Epithelial cell of esophagus (primary cell): ENCODE measurements around the gene DPH6.

Experiments
- DNase-seq: peaks from one replicate; pipeline ENCODE4 v3.0.0; 2010; ENCODE audit warnings: low read depth
- H3K4me3 ChIP-seq: 2 replicates; pipeline ENCODE4 v1.5.1; 2011; ENCODE audit warnings: mild to moderate bottlenecking, low read length, control low read depth
- CTCF ChIP-seq: IDR thresholded peaks from 2 replicates; pipeline ENCODE4 v1.5.1; 2011; ENCODE audit warnings: low read depth, mild to moderate bottlenecking, low read length, control low read depth, inconsistent platforms; ENCODE audit not compliant: insufficient read depth; ENCODE audit errors: missing control alignments

DPH6 gene

GRCh38 chr15:35460616-35461015, 85.3 kb downstream of the DPH6 start:
- H3K4me3 ChIP-seq = no peak overlapping the region
- TF ChIP-seq CTCF = no peak
- DNase-seq = peak; percentile 83

GRCh38 chr15:35458176-35458856, 87.6 kb downstream of the DPH6 start:
- DNase-seq = peak; percentile 66
- H3K4me3 ChIP-seq = no peak overlapping the region
- TF ChIP-seq CTCF = no peak

- no peak for DNase-seq
- no peak for TF ChIP-seq CTCF
- no peak overlapping the region for H3K4me3 ChIP-seq
Observed at GRCh38 chr15:35455201-35455600, 90.8 kb downstream of the DPH6 start.

- no peak overlapping the region for H3K4me3 ChIP-seq
- no peak for TF ChIP-seq CTCF
- peak; percentile 88 for DNase-seq
Observed at GRCh38 chr15:35450492-35450891, 95.5 kb downstream of the DPH6 start.

GRCh38 chr15:35448294-35448693, 97.7 kb downstream of the DPH6 start:
- TF ChIP-seq CTCF = no peak
- DNase-seq = peak; percentile 58
- H3K4me3 ChIP-seq = no peak overlapping the region

- no peak overlapping the region for H3K4me3 ChIP-seq
- DNase-seq = peak; percentile 26
- TF ChIP-seq CTCF = no peak
Observed at GRCh38 chr15:35445891-35446290, 100.1 kb downstream of the DPH6 start.

- no peak overlapping the region for H3K4me3 ChIP-seq
- DNase-seq = peak; percentile 56
- peak; percentile 88 for TF ChIP-seq CTCF
Observed at GRCh38 chr15:35444557-35445204, 101.3 kb downstream of the DPH6 start.
